Neural progenitor cell (in vitro differentiated cells): ENCODE results near the gene MAD1L1.

ENCODE experiments used
- CTCF ChIP-seq: fragments of 200-600 bp; sonication (generic); IDR thresholded peaks from 2 replicates; pipeline ENCODE4 v1.5.1; 2017; ENCODE audit warnings: antibody characterized with exemption, mild to moderate bottlenecking
- EZH2 ChIP-seq: fragments of 200-600 bp; sonication (generic); IDR thresholded peaks from 2 replicates; pipeline ENCODE4 v1.6.1; 2017; ENCODE audit warnings: antibody characterized with exemption, mild to moderate bottlenecking, moderate library complexity
- EZH2phosphoT487 ChIP-seq: fragments of 200-600 bp; sonication (generic); IDR thresholded peaks from 2 replicates; pipeline ENCODE4 v1.6.1; 2017; ENCODE audit warnings: antibody characterized with exemption

DNA sequence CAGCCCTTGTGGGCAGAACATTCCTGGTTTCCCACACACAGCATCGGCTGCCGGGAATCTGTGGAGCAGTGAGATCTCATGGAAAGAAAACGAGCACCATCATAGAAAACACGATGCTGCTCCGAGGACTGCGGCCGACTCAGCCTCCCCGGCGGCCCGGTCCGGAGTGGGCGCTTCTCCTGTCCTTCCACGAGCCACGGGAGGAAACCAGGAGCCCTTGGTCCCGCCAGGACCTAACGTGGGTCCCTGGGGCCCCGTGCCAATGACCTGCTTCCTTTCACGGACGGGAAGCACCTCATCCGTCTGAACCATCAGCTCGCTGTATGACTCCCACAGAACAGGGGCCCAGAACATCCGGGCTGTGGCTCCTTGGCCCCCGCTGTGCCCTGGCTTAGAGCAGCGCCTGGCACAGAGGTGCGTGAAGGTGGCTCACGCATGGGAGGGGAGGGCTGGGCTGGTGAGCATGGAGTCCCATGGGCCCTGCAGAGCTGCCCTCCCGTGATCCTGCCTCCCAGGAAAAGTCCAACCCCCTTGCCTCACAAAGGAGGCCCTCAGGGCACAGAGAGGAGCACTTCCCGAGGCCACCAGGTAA lies 280.5 kb downstream of the MAD1L1 start:
- TF ChIP-seq EZH2 (no peak), CTCF (no peak), EZH2phosphoT487 (no peak)
